Activated gamma-delta T cell (primary cell): ENCODE data around the gene C15orf62.

Source experiments
- DNase-seq: peaks from one replicate; lab custom pipeline; 2025; lab: John Stamatoyannopoulos, UW
- total RNA-seq, 2 donors: gene quantifications; one replicate each; lab custom pipeline; 2026; lab: John Stamatoyannopoulos, UW

The C15orf62 gene
- 4.3 to 5.7 reads per million in 2 donors for total RNA-seq

DNA sequence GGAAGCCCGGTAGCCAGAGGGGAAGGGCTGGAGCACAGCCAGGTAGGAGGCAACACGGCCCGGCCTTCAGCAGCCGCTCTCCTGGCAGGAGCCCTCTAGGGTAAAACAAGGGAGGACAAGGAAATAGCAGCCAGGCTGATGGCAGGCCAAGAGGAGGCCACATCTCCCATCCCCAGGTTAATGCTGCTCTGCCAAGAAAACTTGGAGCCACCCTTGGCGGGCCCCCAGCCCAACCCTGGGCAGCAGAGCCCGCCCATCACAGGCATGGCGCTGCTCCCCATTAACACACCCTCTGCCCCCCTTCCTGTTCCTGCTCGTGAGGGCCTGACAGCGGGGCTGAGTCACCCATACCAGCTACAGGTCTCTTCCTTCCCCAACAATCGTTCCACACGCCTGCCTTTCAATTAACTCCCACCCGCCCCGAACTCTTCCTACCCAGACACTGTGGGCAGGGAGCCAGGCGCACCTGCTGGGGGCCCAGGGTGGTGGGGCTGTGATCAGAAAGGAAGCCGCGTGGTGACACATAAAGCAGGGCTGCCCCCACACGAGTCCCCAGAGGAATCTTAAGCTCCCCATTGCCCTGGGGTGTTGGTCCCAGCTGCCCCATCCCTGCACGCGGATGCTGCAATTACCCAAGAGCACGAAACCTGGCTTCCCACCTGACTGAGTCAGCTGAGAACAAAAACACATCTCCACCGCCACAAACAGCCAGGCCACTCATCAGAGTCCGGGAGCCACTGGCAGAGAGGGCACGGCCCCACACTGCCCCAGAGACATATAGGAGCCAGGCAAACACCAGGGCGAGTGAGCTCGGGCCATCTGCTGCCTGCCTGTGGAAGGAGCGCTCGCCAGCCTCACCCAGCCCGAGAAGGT is at the start of gene C15orf62:
Gene C15orf62 (plus strand): TSS at position 707 of the 873 bp plus-strand sequence. CDS start 516 bp downstream, outside the sequence.
- DNase-seq, result peak; percentile 46

DNA sequence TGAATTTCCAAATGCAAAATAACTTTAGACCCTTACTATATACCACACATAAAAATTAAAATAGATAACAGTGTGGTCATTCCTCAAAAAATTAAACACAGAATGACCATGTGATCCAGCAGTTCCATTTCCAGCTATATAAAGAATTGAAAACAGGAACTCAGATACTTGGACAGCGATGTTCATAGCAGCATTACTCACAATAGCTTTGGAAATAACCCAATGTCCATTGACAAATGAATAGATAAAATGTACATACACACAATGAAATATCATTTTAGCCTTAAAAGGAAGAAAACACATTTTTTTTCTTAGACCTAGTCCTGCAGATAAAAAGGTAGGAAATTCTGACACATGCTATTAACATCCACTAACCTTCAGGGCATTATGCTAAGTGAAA is 48.1 kb upstream of the C15orf62 start:
- no peak for DNase-seq

DNA sequence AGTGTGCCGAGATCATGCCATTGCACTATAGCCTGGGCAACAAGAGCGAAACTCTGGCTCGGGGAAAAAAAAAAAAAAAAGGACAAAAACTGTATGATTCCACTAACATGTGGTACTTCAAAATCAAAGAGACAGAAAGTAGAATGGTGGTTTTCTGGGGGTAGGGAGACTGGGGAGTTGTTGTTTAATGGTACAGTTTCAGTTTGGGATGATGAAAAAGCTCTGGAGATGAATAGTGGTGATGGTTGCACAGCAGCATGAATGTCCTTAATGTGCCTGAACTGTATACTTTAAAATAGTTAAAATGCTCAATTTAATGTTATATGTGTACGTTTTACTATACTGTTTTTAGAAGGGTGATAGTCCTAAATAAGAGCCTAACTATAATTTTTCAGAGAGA is 47.4 kb upstream of the C15orf62 start:
- DNase-seq, result no peak

DNA sequence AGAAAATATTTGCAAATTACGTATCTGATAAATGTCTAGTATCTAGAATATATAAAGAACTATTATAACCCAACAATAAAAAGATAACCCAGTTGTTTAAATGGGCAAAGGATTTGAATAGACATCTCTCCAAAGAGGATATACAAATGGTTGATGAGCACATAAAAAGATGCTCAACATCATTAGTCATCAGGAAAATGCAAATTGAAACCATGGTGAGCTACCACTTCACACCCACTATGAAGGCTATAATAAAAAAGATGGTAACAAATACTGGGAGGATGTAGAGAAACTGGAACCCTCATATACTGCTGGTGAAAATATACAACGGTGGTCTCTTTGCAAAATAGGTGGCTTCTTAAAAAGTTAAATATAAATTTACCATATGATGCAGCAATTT is 46.8 kb upstream of the C15orf62 start:
- no peak for DNase-seq

DNA sequence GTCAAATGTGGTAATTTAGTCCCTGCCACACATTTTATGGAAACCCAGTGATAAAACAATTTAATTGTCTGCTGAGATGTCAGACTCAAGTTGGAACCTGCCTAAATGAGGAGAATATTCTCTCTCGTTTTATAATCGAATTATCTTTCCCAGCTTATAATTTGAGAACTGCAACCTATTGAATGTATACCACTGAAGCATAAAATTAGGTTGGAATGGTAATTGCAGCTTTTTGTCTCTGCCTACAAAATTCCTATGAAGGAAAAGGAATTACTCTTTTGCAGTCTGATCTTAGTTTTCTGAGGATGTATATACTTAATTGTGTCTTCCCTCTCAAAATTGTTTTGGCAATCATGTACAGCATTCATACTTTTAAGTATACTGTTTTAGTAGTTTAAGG is 45.9 kb upstream of the C15orf62 start:
- DNase-seq, result no peak

DNA sequence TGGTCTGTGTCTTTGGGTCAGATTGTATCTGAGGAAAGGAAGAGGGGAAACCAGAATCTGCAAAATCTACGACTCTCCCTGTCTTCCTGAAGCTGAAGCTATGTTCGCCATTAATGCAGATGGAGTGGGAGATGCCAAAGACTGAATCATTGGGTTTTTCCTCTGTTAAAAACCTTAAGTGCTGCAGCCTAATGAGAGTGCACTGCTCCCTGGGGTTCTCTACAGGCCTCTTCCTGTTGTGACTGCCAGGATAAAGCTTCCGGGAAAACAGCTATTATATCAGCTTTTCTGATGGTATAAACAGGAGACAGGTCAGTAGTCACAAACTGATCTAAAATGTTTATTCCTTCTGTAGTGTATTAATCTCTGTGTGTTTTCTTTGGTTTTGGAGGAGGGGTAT is 38.7 kb upstream of the C15orf62 start:
- DNase-seq, result no peak

- DNase-seq, result no peak
Measured at GRCh38 chr15:40736575-40736974, 33.2 kb upstream of the C15orf62 start.

DNA sequence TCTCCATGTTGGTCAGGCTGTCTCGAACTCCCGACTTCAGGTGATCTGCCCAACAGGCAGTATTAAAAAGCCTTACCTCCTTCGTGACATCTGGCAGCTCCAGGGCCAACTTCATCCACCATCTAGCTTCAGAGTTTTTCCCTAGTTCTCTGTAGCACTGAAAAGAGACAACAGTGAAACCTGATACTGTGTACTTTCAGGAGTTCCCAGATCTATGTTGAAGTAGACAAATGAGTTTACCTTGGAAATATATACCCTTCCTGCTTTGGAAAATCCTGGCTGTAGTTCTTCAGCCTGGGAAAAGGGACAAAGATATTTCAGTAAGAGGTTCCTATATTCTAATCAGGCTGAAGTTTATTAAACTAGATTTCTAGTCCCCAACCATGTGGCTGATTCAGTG is 32.7 kb upstream of the C15orf62 start:
- no peak for DNase-seq

GRCh38 chr15:40739047-40739446 is 30.7 kb upstream of the C15orf62 start:
- DNase-seq, result no peak

DNA sequence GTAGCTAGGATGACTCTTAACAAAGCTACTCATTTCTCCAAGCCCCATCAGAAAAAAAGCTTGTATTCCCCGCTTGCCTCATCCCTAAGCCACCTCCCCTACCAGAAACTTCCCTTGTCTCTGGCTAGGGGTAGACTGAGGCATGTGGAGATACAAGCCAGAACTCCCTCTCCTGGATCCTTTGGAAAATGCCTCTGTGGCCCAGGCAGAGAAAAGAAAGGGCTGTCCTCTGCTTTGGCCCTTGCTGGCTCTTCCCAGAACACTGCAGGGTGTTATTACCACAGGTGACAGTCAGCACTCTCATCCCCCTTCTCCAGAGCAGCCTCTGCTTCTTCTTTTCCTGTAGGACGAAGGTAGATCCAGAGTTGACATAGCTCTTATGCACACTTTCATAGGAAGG is 29.9 kb upstream of the C15orf62 start:
- no peak for DNase-seq

GRCh38 chr15:40743485-40743901 is 26.3 kb upstream of the C15orf62 start:
- no peak for DNase-seq

GRCh38 chr15:40743921-40744814 is 25.6 kb upstream of the C15orf62 start:
- peak; percentile 44 for DNase-seq

GRCh38 chr15:40744815-40745152 is 25.0 kb upstream of the C15orf62 start:
- no peak for DNase-seq

DNA sequence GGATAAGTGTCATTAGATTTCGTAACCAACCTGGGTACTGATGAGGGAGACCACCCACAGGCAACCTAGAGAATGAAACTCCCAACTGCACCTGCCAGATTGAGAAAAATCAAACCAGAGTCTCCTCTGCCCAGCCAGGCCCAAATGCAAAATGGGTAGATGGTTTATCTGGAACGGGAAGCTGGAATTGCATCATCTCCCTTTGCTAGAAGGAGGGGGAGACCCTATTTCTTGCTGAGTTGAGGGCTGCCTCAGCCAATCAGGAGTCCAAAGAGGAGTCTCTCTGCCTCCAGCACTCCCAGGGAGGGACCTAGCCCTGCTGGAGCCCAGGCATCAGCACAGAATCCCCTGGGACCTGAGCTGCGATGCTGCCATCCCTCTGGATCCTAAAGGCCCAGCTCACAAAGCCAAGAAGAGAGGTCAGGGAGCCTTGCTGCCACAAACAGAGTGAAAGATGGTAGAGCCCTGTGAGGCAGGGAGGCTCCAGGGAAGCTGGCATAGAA is 22.8 kb upstream of the C15orf62 start:
- DNase-seq, result no peak

- no peak for DNase-seq
Measured at GRCh38 chr15:40747685-40748631, 21.8 kb upstream of the C15orf62 start.

DNA sequence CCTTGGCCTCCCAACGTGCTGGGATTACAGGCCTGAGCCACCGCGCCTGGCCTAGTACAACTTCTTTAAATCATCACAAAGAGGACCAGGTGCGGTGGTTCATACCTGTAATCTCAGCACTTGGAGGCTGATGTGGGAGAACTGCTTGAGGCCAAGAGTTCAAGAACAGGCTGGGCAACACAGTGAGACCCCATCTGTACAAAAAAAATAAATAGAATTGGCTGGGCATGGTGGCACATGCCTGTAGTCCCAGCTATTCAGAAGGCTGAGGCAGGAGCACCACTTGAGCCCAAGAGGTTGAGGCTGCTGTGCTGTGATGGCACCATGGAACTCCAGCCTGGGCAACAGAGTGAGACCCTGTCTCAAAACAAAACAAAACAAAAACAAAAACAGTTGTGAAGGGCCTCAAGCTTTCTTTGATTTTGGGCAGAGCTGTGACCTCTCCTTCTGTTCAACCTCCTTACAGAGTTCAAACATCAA is 20.6 kb upstream of the C15orf62 start:
- no peak for DNase-seq

- DNase-seq, result no peak
Measured at GRCh38 chr15:40750885-40751284, 18.9 kb upstream of the C15orf62 start.

- no peak for DNase-seq
Measured at GRCh38 chr15:40751745-40752144, 18.0 kb upstream of the C15orf62 start.

- DNase-seq, result peak; percentile 22
Measured at GRCh38 chr15:40754574-40754882, 15.3 kb upstream of the C15orf62 start.

DNA sequence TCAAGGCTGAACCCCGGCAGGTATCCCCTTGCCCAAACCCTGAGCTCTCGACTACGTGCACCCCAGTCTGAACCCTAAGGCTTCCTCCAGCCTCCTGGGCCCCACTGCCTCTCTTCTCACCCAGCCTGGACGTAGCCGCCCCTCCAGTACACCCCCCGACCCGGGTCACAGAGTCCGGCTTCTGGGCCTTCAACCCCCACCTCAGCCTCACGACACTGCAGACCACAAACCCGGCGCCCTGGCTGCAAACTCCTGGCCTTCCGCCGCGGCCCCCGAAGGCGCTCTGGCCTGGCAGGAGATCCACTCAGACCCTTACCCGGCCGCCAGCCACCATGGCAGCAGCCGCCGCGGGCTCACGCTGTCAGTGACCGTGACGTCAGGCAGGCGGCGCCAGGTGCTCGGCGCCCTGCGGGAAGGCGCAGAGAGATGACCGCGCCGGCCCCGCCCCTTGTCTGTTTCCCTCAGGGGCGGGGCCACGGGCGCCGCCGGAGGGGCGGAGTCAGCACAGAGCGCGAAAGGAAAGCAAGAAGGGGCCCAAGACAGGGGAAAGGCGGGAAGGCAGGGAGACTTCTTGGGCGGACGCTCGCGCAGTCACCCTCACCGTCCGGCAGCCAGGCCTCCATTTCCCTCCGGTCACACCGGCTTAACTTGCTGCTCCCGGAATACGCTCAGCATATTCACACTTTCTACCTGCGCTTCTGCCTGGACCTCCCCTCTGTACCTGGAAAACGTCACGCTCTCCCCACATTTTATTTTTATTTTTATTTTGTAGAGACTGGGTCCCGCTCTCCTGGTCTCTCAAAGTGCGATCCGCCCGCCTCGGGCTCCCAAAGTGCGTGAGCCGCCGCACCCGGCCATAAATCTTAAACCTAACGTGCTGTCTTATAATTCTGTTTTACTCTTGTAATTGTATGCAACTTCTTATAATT is 14.6 kb upstream of the C15orf62 start, which contains the start of gene RMDN3:
Gene RMDN3 (minus strand): TSS at position 372 of the 929 bp plus-strand sequence. CDS start 471 bp downstream, outside the sequence.
- DNase-seq, result peak; percentile 91
